HG03520 (cell line): Measurements from ENCODE around the gene MT1G.
"Not testable (repeated sequence)": the region's sequence is repeated elsewhere in the genome, so short reads cannot be mapped to it uniquely, and the experiment has no call there.

Source experiments
- ATAC-seq: cut with Tn5 transposase; IDR thresholded peaks from one replicate; pipeline ENCODE4 v1.9.1; 2021; ENCODE audit warnings: mild to moderate bottlenecking, moderate library complexity; ENCODE audit not compliant: unreplicated experiment

Gene MT1G

GRCh38 chr16:56637814-56638750 lies 29.8 kb downstream of the MT1G start, which contains the start of gene MT1A:
TSS of gene MT1A (plus strand) at chr16:56638666. CDS start at chr16:56638739, 73 bp downstream.
- ATAC-seq: no peak

GRCh38 chr16:56636616-56637413 lies 31.1 kb downstream of the MT1G start:
- no peak for ATAC-seq

GRCh38 chr16:56635441-56635967 lies 32.4 kb downstream of the MT1G start:
- no peak for ATAC-seq

GRCh38 chr16:56634715-56635440 lies 33.0 kb downstream of the MT1G start:
- ATAC-seq: no peak

GRCh38 chr16:56633535-56633934 lies 34.3 kb downstream of the MT1G start:
- no peak for ATAC-seq

GRCh38 chr16:56632848-56633365 lies 35.0 kb downstream of the MT1G start:
- ATAC-seq: no peak

GRCh38 chr16:56632156-56632847 lies 35.6 kb downstream of the MT1G start, which contains the start of gene MT1M:
TSS of gene MT1M (plus strand) at chr16:56632659. CDS start at chr16:56632732, 73 bp downstream.
- no peak for ATAC-seq

GRCh38 chr16:56631832-56632155 lies 36.1 kb downstream of the MT1G start:
- no peak for ATAC-seq

- ATAC-seq: no peak
Observed at GRCh38 chr16:56631197-56631596, 36.7 kb downstream of the MT1G start.

- ATAC-seq: peak; percentile 85
Observed at GRCh38 chr16:56630134-56630533, 37.7 kb downstream of the MT1G start.

GRCh38 chr16:56629531-56629930 lies 38.3 kb downstream of the MT1G start:
- ATAC-seq: no peak

GRCh38 chr16:56628486-56629350 lies 39.1 kb downstream of the MT1G start:
- ATAC-seq: no peak

GRCh38 chr16:56626685-56627084 lies 41.2 kb downstream of the MT1G start:
- no peak for ATAC-seq

- ATAC-seq: no peak
Observed at GRCh38 chr16:56625943-56626654, 41.8 kb downstream of the MT1G start.

- ATAC-seq: no peak
Observed at GRCh38 chr16:56625140-56625942, 42.5 kb downstream of the MT1G start, which contains the start of gene MT1E. TSS of gene MT1E (plus strand) at chr16:56625781. CDS start at chr16:56625852, 71 bp downstream.

- ATAC-seq: no peak
Observed at GRCh38 chr16:56623637-56624036, 44.2 kb downstream of the MT1G start.

- ATAC-seq: not testable (repeated sequence)
Observed at GRCh38 chr16:56623184-56623583, 44.7 kb downstream of the MT1G start.
